K562 (cell line): ENCODE measurements around the gene PPP1R17. TPM values are rescaled to one million over a fixed set of nuclear protein-coding genes. Genes with fewer than 3 reads are reported as not detected.

Source experiments
- ATAC-seq: fragments of 200-7000 bp; cut with Tn5 transposase; 3 replicates; pipeline ENCODE4 v1.9.1; 2020; ENCODE audit warnings: moderate library complexity
- BruUV-seq: library from RNA; stranded (reverse); fragments of 400-500 nt; replicated peaks from 2 replicates; lab custom pipeline; 2021; lab: Mats Ljungman, UMichigan
- CTCF ChIA-PET: fragments of 300-600 bp; formaldehyde crosslinking; extraction: SDS; loops from one replicate; lab custom pipeline; 2021; ENCODE audit warnings: low intra/inter-chr PET ratio; lab: Yijun Ruan, JAX
- POLR2A ChIA-PET: fragments of 300-600, 350-650 bp; sonication (Branson Sonifier 250); formaldehyde crosslinking; extraction: SDS; loops from one replicate; lab custom pipeline; 2021; ENCODE audit warnings: antibody characterized with exemption, inconsistent platforms; lab: Yijun Ruan, JAX
- DNase-seq, 4 experiments: peaks; one replicate each; pipeline versions ENCODE4 v3.0.0 to v3.0.0-alpha.2; 2011 to 2018; ENCODE audit warnings: low spot score in 3 of 4, mixed read lengths in 3 of 4; ENCODE audit errors: extremely low read depth in 1 of 4
- FAIRE-seq: peaks from 2 replicates; lab custom pipeline; 2011; peaks lifted over from hg19 to GRCh38; lab: Jason Lieb, UNC
- H2AFZ ChIP-seq: 2 replicates; pipeline ENCODE4 v1.6.0; 2011; ENCODE audit warnings: low read depth, low read length, control low read depth, inconsistent platforms
- H3K27ac ChIP-seq: fragments of 200-600 bp; 3 replicates; pipeline ENCODE4 v1.8.0; 2011; ENCODE audit warnings: low read depth, mild to moderate bottlenecking, control low read depth, inconsistent platforms, low read length, moderate library complexity, mixed read lengths; ENCODE audit errors: extremely low read depth
- H3K27me3 ChIP-seq, 2 experiments: fragments of 300-600 bp in 1 of 2; 2 replicates in 1 of 2; 3 replicates in 1 of 2; pipeline versions ENCODE4 v1.6.0 to v1.8.0; 2011; ENCODE audit warnings: inconsistent platforms in 2 of 2, low read length in 2 of 2, mild to moderate bottlenecking in 1 of 2, mixed read lengths in 1 of 2, moderate library complexity in 1 of 2; ENCODE audit not compliant: control insufficient read depth in 2 of 2, insufficient read depth in 2 of 2
- H3K36me3 ChIP-seq: fragments of 300-600 bp; 3 replicates; pipeline ENCODE4 v1.8.0; 2011; ENCODE audit warnings: mild to moderate bottlenecking, low read length, inconsistent platforms; ENCODE audit not compliant: control insufficient read depth, insufficient read depth
- H3K4me1 ChIP-seq, 2 experiments: fragments of 200-600 bp in 1 of 2; replicated peaks in 1 of 2; 2 replicates in 1 of 2; 3 replicates in 1 of 2; pipeline versions ENCODE4 v1.5.1 to v1.8.0; 2011; ENCODE audit warnings: inconsistent platforms in 2 of 2, low read length in 2 of 2, mild to moderate bottlenecking in 1 of 2, mixed read lengths in 1 of 2, moderate library complexity in 1 of 2; ENCODE audit not compliant: control insufficient read depth in 2 of 2, insufficient read depth in 2 of 2
- H3K4me2 ChIP-seq: 2 replicates; pipeline ENCODE4 v1.6.1; 2011; ENCODE audit warnings: low read length, control low read depth, inconsistent platforms, mixed read lengths; ENCODE audit not compliant: insufficient read depth
- H3K4me3 ChIP-seq: fragments of 200-600 bp; sonication (generic), shearing (Covaris generic); 2 replicates; pipeline ENCODE4 v1.5.1; 2016; ENCODE audit warnings: control low read depth, inconsistent platforms
- H3K79me2 ChIP-seq: fragments of 200-600 bp; 3 replicates; pipeline ENCODE4 v1.8.0; 2011; ENCODE audit warnings: low read length, inconsistent platforms; ENCODE audit not compliant: control insufficient read depth, insufficient read depth
- H3K9ac ChIP-seq, 2 experiments: 2 replicates each; pipeline versions ENCODE4 v1.6.0 to v1.6.1; 2011; ENCODE audit warnings: low read depth in 2 of 2, low read length in 2 of 2, control low read depth in 1 of 2, inconsistent platforms in 1 of 2, mild to moderate bottlenecking in 1 of 2, mixed read lengths in 1 of 2; ENCODE audit not compliant: insufficient read depth in 1 of 2
- H3K9me1 ChIP-seq: one replicate; pipeline ENCODE4 v1.6.0; 2011; ENCODE audit warnings: inconsistent platforms, mild to moderate bottlenecking, low read length, moderate library complexity; ENCODE audit not compliant: control insufficient read depth, insufficient read depth
- H3K9me3 ChIP-seq: replicated peaks from 2 replicates; pipeline ENCODE4 v1.5.1; 2011; ENCODE audit warnings: low read depth, low read length, inconsistent platforms; ENCODE audit not compliant: control insufficient read depth, insufficient read depth
- H4K20me1 ChIP-seq: replicated peaks from 2 replicates; pipeline ENCODE4 v1.6.1; 2011; ENCODE audit warnings: low read length, inconsistent platforms, mixed read lengths; ENCODE audit not compliant: control insufficient read depth, insufficient read depth
- PML ChIP-seq: IDR thresholded peaks from 2 replicates; pipeline ENCODE4 v1.6.1; 2012; ENCODE audit warnings: low read length, inconsistent platforms
- WGBS: fragments of 100-300 bp; shearing (Covaris generic); methylation state at CpG from one replicate; pipeline ENCODE4 v1.1.6; 2016; ENCODE audit warnings: low coverage, mixed read lengths; ENCODE audit not compliant: insufficient coverage; ENCODE audit errors: missing lambda C conversion rate; 5-methylcytosine and 5-hydroxymethylcytosine counted together
- in situ Hi-C: fragments of 300-500 bp; cut with MboI; formaldehyde crosslinking; loops from 4 replicates; pipeline ENCODE4 v1.15.0; 2018; ENCODE audit warnings: inconsistent platforms, mixed read lengths
- intact Hi-C: fragments of 100-400 bp; cut with micrococcal nuclease; formaldehyde crosslinking; loops from 2 replicates; pipeline ENCODE4 v1.14.2; 2022
- polyA plus RNA-seq, 8 experiments: library from polyadenylated mRNA; depleted of rRNA in 4 of 8; stranded (reverse) in 5 of 8; unstranded in 3 of 8; fragments of >200 nt; fragmentation: Nextera tagmentation in 2 of 8; fragmentation: Illumina TruSeq in 1 of 8; extraction: Ambion mirVana in 2 of 8; extraction: Trizol in 1 of 8; gene quantifications; 2 replicates each; pipeline versions ENCODE4 v1.2.1 to v1.2.3, GENCODE V29; 2011 to 2014; ENCODE audit warnings: inconsistent platforms in 1 of 8, missing spikeins in 1 of 8
- total RNA-seq, 7 experiments: library from RNA; depleted of rRNA in 6 of 7; stranded (reverse); fragments of >200 nt in 6 of 7; fragmentation: Illumina TruSeq in 2 of 7; extraction: Trizol in 2 of 7; gene quantifications; 2 replicates each; pipeline versions ENCODE4 v1.2.1 to v1.2.3, GENCODE V29; 2011 to 2021; ENCODE audit warnings: low replicate concordance in 1 of 7
- TF ChIP-seq, protein P1 (sequence below), 2 experiments: fragments of 450-650 bp; IDR thresholded peaks; 2 replicates each; pipeline ENCODE4 v1.6.1; 2016; ENCODE audit warnings: mild to moderate bottlenecking in 2 of 2, borderline replicate concordance in 1 of 2, low read depth in 1 of 2, moderate library complexity in 1 of 2

PPP1R17 gene
- total and polyA plus RNA-seq, 9 of the 15 experiments (the other 6 are each of a cell fraction or from before 2014, with no cell fraction given), result not detected

DNA sequence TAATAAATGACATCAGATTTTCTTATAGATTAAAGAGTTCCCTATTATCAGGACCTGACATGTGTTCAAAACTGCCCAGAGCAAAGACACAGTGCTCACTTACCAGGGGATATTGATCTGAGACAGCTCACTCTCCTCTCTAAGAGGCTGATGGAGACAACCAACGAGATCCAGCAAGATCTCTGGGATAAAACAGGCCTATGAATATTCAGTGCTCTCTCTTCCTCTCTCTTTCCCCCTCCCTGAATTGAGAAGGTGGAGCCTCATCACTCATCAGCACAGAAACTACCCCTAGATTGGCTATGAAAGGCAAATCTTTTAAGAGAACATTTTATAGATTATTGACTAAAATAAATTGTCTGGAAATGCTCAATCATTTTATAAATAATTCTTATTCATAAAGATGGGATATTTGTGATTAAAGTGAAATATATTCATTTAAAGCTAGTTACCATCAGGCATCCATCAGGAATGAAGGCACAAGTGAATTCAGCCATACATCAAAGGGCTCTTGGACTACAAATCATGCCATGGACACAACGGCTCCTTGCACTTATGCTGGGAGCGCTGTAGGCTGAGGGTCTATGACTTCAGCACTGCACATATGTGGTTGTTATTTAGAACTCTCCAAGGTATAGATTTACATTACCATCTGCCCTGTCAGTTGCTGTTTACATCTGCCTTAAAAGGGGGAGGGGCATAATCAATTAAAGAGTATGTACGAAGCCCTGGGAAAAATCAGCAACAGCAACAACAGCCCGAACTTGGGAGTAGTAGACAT, 3.4 kb upstream of the PPP1R17 start:
- no TSS peak for BruUV-seq
- H3K4me1 ChIP-seq, result no peaks in the 10 kb centered on the region
- intact Hi-C loops, result no loop called here

More for the DNA sequence above, 3.4 kb upstream of the PPP1R17 start:
- no peak overlapping the region for H3K4me2 ChIP-seq
- WGBS, result 0% methylated on average over 5 of the region's 5 CpGs
- DNase-seq (no peak), FAIRE-seq (no peak), ATAC-seq (no peak)
- H3K9ac ChIP-seq, result no peak overlapping the region
- no peaks in the 10 kb centered on the region for H3K27me3 ChIP-seq
- H2AFZ ChIP-seq, result no peak overlapping the region
- CTCF ChIA-PET, result no interaction called here
- no peak overlapping the region for H3K27ac ChIP-seq
- H3K36me3 ChIP-seq, result no peaks in the 10 kb centered on the region
- no peak overlapping the region for H3K4me3 ChIP-seq
- no peaks in the 10 kb centered on the region for H3K9me3 ChIP-seq
- H4K20me1 ChIP-seq, result no peaks in the 10 kb centered on the region; the same call in 1 of the 2 replicates
- H3K79me2 ChIP-seq, result no peaks in the 10 kb centered on the region
- in situ Hi-C loops, result no loop called here
- no peak for TF ChIP-seq PML
- TF ChIP-seq, protein P1, sequence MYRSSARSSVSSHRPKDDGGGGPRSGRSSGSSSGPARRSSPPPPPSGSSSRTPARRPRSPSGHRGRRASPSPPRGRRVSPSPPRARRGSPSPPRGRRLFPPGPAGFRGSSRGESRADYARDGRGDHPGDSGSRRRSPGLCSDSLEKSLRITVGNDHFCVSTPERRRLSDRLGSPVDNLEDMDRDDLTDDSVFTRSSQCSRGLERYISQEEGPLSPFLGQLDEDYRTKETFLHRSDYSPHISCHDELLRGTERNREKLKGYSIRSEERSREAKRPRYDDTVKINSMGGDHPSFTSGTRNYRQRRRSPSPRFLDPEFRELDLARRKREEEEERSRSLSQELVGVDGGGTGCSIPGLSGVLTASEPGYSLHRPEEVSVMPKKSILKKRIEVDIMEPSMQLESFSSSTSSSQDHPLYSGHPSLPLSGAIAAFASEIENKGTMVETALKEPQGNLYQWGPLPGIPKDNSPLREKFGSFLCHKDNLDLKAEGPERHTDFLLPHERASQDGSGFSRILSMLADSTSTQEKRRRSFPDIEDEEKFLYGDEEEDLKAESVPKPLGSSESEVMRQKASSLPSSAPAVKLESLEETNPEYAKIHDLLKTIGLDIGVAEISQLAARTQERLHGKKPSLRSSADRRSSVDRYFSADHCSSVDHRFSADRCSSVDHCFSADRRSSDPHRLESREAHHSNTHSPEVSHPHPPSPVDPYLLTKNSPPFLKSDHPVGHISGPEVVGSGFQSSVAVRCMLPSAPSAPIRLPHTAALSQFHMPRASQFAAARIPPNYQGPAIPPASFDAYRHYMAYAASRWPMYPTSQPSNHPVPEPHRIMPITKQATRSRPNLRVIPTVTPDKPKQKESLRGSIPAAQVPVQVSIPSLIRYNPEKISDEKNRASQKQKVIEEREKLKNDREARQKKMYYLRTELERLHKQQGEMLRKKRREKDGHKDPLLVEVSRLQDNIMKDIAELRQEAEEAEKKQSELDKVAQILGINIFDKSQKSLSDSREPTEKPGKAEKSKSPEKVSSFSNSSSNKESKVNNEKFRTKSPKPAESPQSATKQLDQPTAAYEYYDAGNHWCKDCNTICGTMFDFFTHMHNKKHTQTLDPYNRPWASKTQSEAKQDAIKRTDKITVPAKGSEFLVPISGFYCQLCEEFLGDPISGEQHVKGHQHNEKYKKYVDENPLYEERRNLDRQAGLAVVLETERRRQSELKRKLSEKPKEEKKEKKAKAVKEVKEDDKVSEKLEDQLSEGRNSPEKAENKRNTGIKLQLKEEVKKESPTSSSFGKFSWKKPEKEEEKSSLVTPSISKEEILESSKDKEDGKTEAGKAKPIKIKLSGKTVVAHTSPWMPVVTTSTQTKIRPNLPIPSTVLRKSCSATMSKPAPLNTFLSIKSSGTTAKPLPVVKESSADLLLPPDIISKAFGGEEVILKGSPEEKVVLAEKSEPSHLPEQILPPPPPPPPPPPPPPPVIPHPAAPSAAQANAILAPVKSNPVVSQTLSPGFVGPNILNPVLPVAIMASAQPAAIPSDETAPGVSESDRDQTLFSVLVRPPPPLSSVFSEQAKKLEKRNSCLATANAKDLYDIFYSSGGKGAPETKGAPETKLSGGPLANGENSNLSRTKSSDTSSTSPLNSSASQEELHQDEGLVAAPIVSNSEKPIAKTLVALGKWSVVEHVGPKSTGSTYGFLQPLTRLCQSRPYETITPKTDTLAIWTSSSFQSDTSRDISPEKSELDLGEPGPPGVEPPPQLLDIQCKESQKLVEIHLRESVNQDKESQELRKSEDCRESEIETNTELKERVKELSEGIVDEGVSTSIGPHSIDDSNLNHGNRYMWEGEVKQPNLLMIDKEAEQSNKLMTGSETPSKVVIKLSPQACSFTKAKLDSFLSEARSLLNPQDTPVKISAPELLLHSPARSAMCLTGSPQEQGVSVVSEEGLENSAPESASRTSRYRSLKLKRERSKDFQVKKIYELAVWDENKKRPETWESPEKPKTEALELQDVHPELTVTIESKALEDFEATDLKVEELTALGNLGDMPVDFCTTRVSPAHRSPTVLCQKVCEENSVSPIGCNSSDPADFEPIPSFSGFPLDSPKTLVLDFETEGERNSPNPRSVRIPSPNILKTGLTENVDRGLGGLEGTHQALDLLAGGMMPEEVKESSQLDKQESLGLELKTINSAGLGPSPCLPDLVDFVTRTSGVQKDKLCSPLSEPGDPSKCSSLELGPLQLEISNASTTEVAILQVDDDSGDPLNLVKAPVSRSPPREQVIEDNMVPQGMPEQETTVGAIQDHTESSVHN (IDR thresholded peaks at IDR 0.05; ENCODE audit: borderline replicate concordance in 1 of 2, low read depth in 1 of 2), result no peak
- TF ChIP-seq, all 486 proteins: peak for 0
- POLR2A ChIA-PET, result no interaction called here
- no peaks in the 10 kb centered on the region for H3K9me1 ChIP-seq
